H1 (cell line): Measurements from ENCODE around the gene SYTL1. TPM values are rescaled to one million over a fixed set of nuclear protein-coding genes. Genes with fewer than 3 reads are reported as not detected.

Experiments
- CTCF ChIA-PET: fragments of 300-600 bp; sonication (Branson Sonifier 250); formaldehyde crosslinking; loops from one replicate; lab custom pipeline; 2021; ENCODE audit not compliant: partially characterized antibody; lab: Charles Lee
- POLR2A ChIA-PET: fragments of 300-600 bp; sonication (Branson Sonifier 250); formaldehyde crosslinking; loops from one replicate; lab custom pipeline; 2021; ENCODE audit warnings: inconsistent platforms; ENCODE audit not compliant: partially characterized antibody; lab: Charles Lee
- DNase-seq, 2 experiments: peaks; one replicate each; pipeline versions ENCODE4 v3.0.0 to v3.0.0-alpha.2; 2010 to 2022; ENCODE audit warnings: low spot score in 2 of 2, low read depth in 1 of 2, mixed read lengths in 1 of 2
- FAIRE-seq: peaks from 2 replicates; lab custom pipeline; 2011; peaks lifted over from hg19 to GRCh38; lab: Jason Lieb, UNC
- H2AFZ ChIP-seq: 2 replicates; pipeline ENCODE4 v1.8.1; 2012; ENCODE audit warnings: low read length, inconsistent platforms
- H2AK5ac ChIP-seq: 2 replicates; pipeline ENCODE4 v1.6.1; 2013; ENCODE audit warnings: low read depth, low read length
- H2BK120ac ChIP-seq: replicated peaks from 2 replicates; pipeline ENCODE3; 2013; ENCODE audit warnings: low read depth, low read length, inconsistent platforms
- H2BK12ac ChIP-seq: 2 replicates; pipeline ENCODE4 v1.6.1; 2013; ENCODE audit warnings: low read depth, low read length
- H2BK15ac ChIP-seq: 2 replicates; pipeline ENCODE4 v1.6.1; 2013; ENCODE audit warnings: low read length
- H2BK20ac ChIP-seq: 2 replicates; pipeline ENCODE4 v1.6.1; 2013; ENCODE audit warnings: low read length
- H2BK5ac ChIP-seq: 2 replicates; pipeline ENCODE4 v1.6.1; 2013; ENCODE audit warnings: low read depth, low read length
- H3K14ac ChIP-seq: 2 replicates; pipeline ENCODE4 v1.6.1; 2013; ENCODE audit warnings: inconsistent platforms; ENCODE audit not compliant: insufficient read length
- H3K18ac ChIP-seq: 2 replicates; pipeline ENCODE4 v1.6.1; 2013; ENCODE audit warnings: low read length; ENCODE audit errors: extremely low read depth
- H3K23ac ChIP-seq: 2 replicates; pipeline ENCODE4 v1.6.1; 2013; ENCODE audit warnings: inconsistent platforms; ENCODE audit not compliant: insufficient read length
- H3K23me2 ChIP-seq: 2 replicates; pipeline ENCODE4 v1.6.1; 2013; ENCODE audit warnings: low read depth, low read length
- H3K27ac ChIP-seq: 2 replicates; pipeline ENCODE4 v1.6.1; 2011; ENCODE audit warnings: low read depth, low read length, inconsistent platforms
- H3K27me3 ChIP-seq, 4 experiments: replicated peaks in 1 of 4; 1 replicate in 1 of 4; 2 replicates in 3 of 4; pipeline versions ENCODE4 v1.6.1 to v1.8.1; 2011 to 2013; ENCODE audit warnings: low read length in 3 of 4, mild to moderate bottlenecking in 3 of 4, inconsistent platforms in 2 of 4, mixed read lengths in 2 of 4, moderate library complexity in 1 of 4; ENCODE audit not compliant: control insufficient read depth in 3 of 4, insufficient read depth in 3 of 4; ENCODE audit errors: extremely low read depth in 1 of 4
- H3K36me3 ChIP-seq, 4 experiments: 2 replicates each; pipeline versions ENCODE4 v1.6.1 to v1.8.1; 2011 to 2013; ENCODE audit warnings: mild to moderate bottlenecking in 4 of 4, low read length in 3 of 4, moderate library complexity in 2 of 4, control low read depth in 1 of 4, inconsistent platforms in 1 of 4; ENCODE audit not compliant: insufficient read depth in 4 of 4, control insufficient read depth in 2 of 4
- H3K4ac ChIP-seq: replicated peaks from 2 replicates; pipeline ENCODE3; 2013; ENCODE audit warnings: low read length, low read depth, mixed read lengths, inconsistent platforms; ENCODE audit not compliant: insufficient read length
- H3K4me1 ChIP-seq, 4 experiments: replicated peaks in 1 of 4; 1 replicate in 1 of 4; 2 replicates in 3 of 4; pipeline versions ENCODE4 v1.6.1 to v1.8.1; 2011 to 2013; ENCODE audit warnings: low read length in 3 of 4, inconsistent platforms in 2 of 4, mixed read lengths in 1 of 4; ENCODE audit not compliant: insufficient read depth in 4 of 4, control insufficient read depth in 3 of 4
- H3K4me2 ChIP-seq, 2 experiments: 2 replicates each; pipeline versions ENCODE4 v1.6.1 to v1.8.1; 2011 to 2013; ENCODE audit warnings: low read depth in 2 of 2, low read length in 2 of 2, control low read depth in 1 of 2, inconsistent platforms in 1 of 2, mild to moderate bottlenecking in 1 of 2; ENCODE audit not compliant: insufficient read depth in 1 of 2
- H3K4me3 ChIP-seq, 4 experiments: fragments of 200-600, 300-600 bp in 1 of 4; sonication (generic), shearing (Covaris generic), sonication (Bioruptor Twin) in 1 of 4; 2 replicates each; pipeline versions ENCODE4 v1.5.1 to v1.8.1; 2011 to 2016; ENCODE audit warnings: low read length in 4 of 4, low read depth in 3 of 4, control low read depth in 2 of 4, inconsistent platforms in 2 of 4, mild to moderate bottlenecking in 2 of 4, mixed read lengths in 1 of 4, moderate library complexity in 1 of 4; ENCODE audit not compliant: insufficient read depth in 2 of 4; ENCODE audit errors: extremely low read depth in 1 of 4
- H3K56ac ChIP-seq: replicated peaks from 2 replicates; pipeline ENCODE3; 2013; ENCODE audit warnings: low read depth, mild to moderate bottlenecking, mixed read lengths, low read length, inconsistent platforms; ENCODE audit not compliant: insufficient read length
- H3K79me1 ChIP-seq: 2 replicates; pipeline ENCODE4 v1.6.1; 2013; ENCODE audit warnings: low read depth, low read length, control low read depth
- H3K79me2 ChIP-seq, 2 experiments: 2 replicates each; pipeline versions ENCODE4 v1.6.1 to v1.8.1; 2012 to 2013; ENCODE audit warnings: low read length in 2 of 2, mild to moderate bottlenecking in 2 of 2, inconsistent platforms in 1 of 2; ENCODE audit not compliant: insufficient read depth in 2 of 2, control insufficient read depth in 1 of 2
- H3K9ac ChIP-seq, 4 experiments: replicated peaks in 1 of 4; 1 replicate in 1 of 4; 2 replicates in 3 of 4; pipeline versions ENCODE4 v1.6.1 to v1.8.1; 2011 to 2013; ENCODE audit warnings: low read depth in 3 of 4, low read length in 3 of 4, control low read depth in 2 of 4, mild to moderate bottlenecking in 2 of 4, moderate library complexity in 2 of 4, inconsistent platforms in 1 of 4; ENCODE audit errors: extremely low read depth in 1 of 4
- H3K9me3 ChIP-seq, 2 experiments: 2 replicates each; pipeline versions ENCODE4 v1.6.1 to v1.8.1; 2012 to 2013; ENCODE audit warnings: mild to moderate bottlenecking in 2 of 2, moderate library complexity in 2 of 2, control low read depth in 1 of 2, inconsistent platforms in 1 of 2, low read depth in 1 of 2, low read length in 1 of 2, mixed read lengths in 1 of 2; ENCODE audit not compliant: insufficient read depth in 2 of 2
- H4K20me1 ChIP-seq, 2 experiments: replicated peaks in 1 of 2; 2 replicates each; pipeline versions ENCODE3 to v1.8.1; 2011 to 2013; ENCODE audit warnings: inconsistent platforms in 2 of 2, low read length in 2 of 2, mild to moderate bottlenecking in 1 of 2; ENCODE audit not compliant: insufficient read depth in 2 of 2, control insufficient read depth in 1 of 2
- H4K5ac ChIP-seq: 2 replicates; pipeline ENCODE4 v1.6.1; 2013; ENCODE audit warnings: low read length, low read depth, mixed read lengths, inconsistent platforms; ENCODE audit not compliant: insufficient read length
- H4K8ac ChIP-seq: 2 replicates; pipeline ENCODE4 v1.8.0; 2013; ENCODE audit warnings: mild to moderate bottlenecking, moderate library complexity, low read length, inconsistent platforms; ENCODE audit not compliant: insufficient read depth; ENCODE audit errors: extremely low read depth
- H4K91ac ChIP-seq: replicated peaks from 2 replicates; pipeline ENCODE3; 2013; ENCODE audit warnings: low read length, mixed read lengths, inconsistent platforms; ENCODE audit not compliant: insufficient read length
- BRCA1 ChIP-seq: IDR thresholded peaks from 2 replicates; pipeline ENCODE4 v1.6.1; 2012; ENCODE audit warnings: low read depth, low read length, improper control_type of control experiment
- CHD2 ChIP-seq: IDR thresholded peaks from 2 replicates; pipeline ENCODE4 v1.6.1; 2012; ENCODE audit warnings: low read length, improper control_type of control experiment
- EGR1 ChIP-seq: IDR thresholded peaks from 2 replicates; pipeline ENCODE4 v1.6.1; 2011; ENCODE audit warnings: low read depth, low read length, borderline replicate concordance
- EP300 ChIP-seq, 2 experiments: IDR thresholded peaks; 1 replicate in 1 of 2; 2 replicates in 1 of 2; pipeline ENCODE4 v1.6.1; 2011 to 2012; ENCODE audit warnings: low read depth in 2 of 2, low read length in 2 of 2, mild to moderate bottlenecking in 2 of 2, borderline replicate concordance in 1 of 2, inconsistent platforms in 1 of 2, moderate library complexity in 1 of 2
- NANOG ChIP-seq: IDR thresholded peaks from 2 replicates; pipeline ENCODE4 v1.6.1; 2011; ENCODE audit warnings: low read length, low read depth, mild to moderate bottlenecking, inconsistent platforms; ENCODE audit not compliant: insufficient read depth, poor library complexity, severe bottlenecking
- RXRA ChIP-seq: IDR thresholded peaks from 2 replicates; pipeline ENCODE4 v1.6.1; 2011; ENCODE audit warnings: low read depth, mild to moderate bottlenecking, low read length, moderate library complexity; ENCODE audit not compliant: insufficient read depth
- SIX5 ChIP-seq: IDR thresholded peaks from 2 replicates; pipeline ENCODE4 v1.6.1; 2011; ENCODE audit warnings: mild to moderate bottlenecking, low read depth, low read length
- SP1 ChIP-seq: IDR thresholded peaks from 2 replicates; pipeline ENCODE4 v1.6.1; 2011; ENCODE audit warnings: low read depth, low read length
- WGBS, 2 experiments: shearing (Covaris generic) in 1 of 2; methylation state at CpG; one replicate each; pipeline versions ENCODE4 v1.1.6 to v1.1.7; 2013 to 2015; ENCODE audit warnings: low lambda C conversion rate in 2 of 2, mixed read lengths in 2 of 2, inconsistent platforms in 1 of 2, low coverage in 1 of 2, missing lambda C conversion rate in 1 of 2; ENCODE audit not compliant: insufficient replicate concordance in 2 of 2, insufficient coverage in 1 of 2, insufficient read length in 1 of 2; ENCODE audit errors: extremely low coverage in 1 of 2, missing lambda C conversion rate in 1 of 2; 5-methylcytosine and 5-hydroxymethylcytosine counted together
- polyA plus RNA-seq, 7 experiments: library from polyadenylated mRNA; depleted of rRNA in 3 of 7; stranded (reverse) in 5 of 7; unstranded in 2 of 7; fragments of >200 nt in 5 of 7; fragments of 200-250 nt in 2 of 7; gene quantifications; 1 replicate in 5 of 7; 2 replicates in 1 of 7; 4 replicates in 1 of 7; pipeline versions ENCODE4 v1.2.1 to v1.2.3, GENCODE V29; 2011 to 2013; ENCODE audit warnings: missing spikeins in 2 of 7, mixed read lengths in 2 of 7
- total RNA-seq: library from RNA; stranded (reverse); fragmentation: NEBNext Ultra II Directional; extraction: Animal tissue kit (Norgen Biotek cat#: 25700); gene quantifications from 2 replicates; pipeline ENCODE4 v1.2.1, GENCODE V29; 2021
- TF ChIP-seq, protein P1 (sequence below): IDR thresholded peaks from 2 replicates; pipeline ENCODE4 v1.6.1; 2011; ENCODE audit warnings: low read length, improper control_type of control experiment
- TF ChIP-seq, protein P2 (sequence below), 3 experiments: IDR thresholded peaks; 1 replicate in 2 of 3; 2 replicates in 1 of 3; pipeline versions ENCODE4 v1.5.1 to v1.6.1; 2011; ENCODE audit warnings: low read length in 3 of 3, mild to moderate bottlenecking in 3 of 3, inconsistent platforms in 2 of 3, low read depth in 1 of 3, moderate library complexity in 1 of 3; ENCODE audit not compliant: insufficient read depth in 1 of 3; ENCODE audit errors: control extremely low read depth in 1 of 3

The SYTL1 gene
- total and polyA plus RNA-seq, 2 of the 8 experiments (the other 6 are each of a cell fraction or from before 2014, with no cell fraction given): 6.4 to 19.5 TPM

DNA sequence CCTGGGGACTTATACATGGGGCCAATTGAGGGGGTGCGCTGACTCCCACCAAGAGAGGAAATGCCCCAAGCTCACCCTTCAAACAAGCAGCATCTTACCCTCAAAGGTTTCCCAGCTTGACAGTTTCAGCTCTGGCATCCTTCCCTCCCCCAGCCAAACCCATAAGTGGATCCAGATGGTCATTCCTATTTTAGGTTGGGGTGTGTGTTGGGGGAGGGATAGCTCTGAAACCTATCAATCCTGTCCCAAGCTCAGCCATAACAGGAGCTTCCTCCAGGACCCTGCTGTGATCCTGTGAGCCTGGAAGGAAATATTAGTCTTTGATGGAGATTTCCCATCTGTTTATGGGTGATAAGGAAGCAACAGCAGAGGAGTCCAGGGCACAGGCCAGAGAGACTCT lies 23.2 kb upstream of the SYTL1 start:
- no peaks in the 10 kb centered on the region for H3K9me3 ChIP-seq
- no peak overlapping the region for H4K91ac ChIP-seq
- H3K14ac ChIP-seq: no peak overlapping the region
- H2BK20ac ChIP-seq: no peak overlapping the region
- H3K9ac ChIP-seq: no peak overlapping the region
- no peak overlapping the region for H3K23ac ChIP-seq
- no peak overlapping the region for H2AK5ac ChIP-seq
- POLR2A ChIA-PET: interaction anchor here (0.6 to 2.9 kb wide), 5 partner anchors 11 to 52 kb away, joined by 3 to 12 read pairs (median 4); no protein-coding TSS in a partner anchor
- H4K5ac ChIP-seq: no peak overlapping the region
- peaks cover 4 to 13% of the 10 kb centered on the region in 2 experiments; a peak in 3 of 4 replicates for H3K79me2 ChIP-seq
- no peak overlapping the region for H3K27ac ChIP-seq
- no peak overlapping the region; the same call in 1 of the 2 replicates for H2AFZ ChIP-seq
- H3K23me2 ChIP-seq: peaks cover 7% of the 10 kb centered on the region; the same call in 1 of the 2 replicates
- no peak overlapping the region for H2BK15ac ChIP-seq
- FAIRE-seq (no peak), DNase-seq (no peak)
- 75% methylated on average over 1 of the region's 1 CpG; no CpG with 5 or more reads in 1 of the 2 experiments for WGBS, 2 experiments
- H2BK5ac ChIP-seq: no peak overlapping the region
- H3K4me3 ChIP-seq: no peak overlapping the region
- peaks cover 0 to 3% (median 0%) of the 10 kb centered on the region in 4 experiments; a peak in 1 of 7 replicates for H3K27me3 ChIP-seq
- no peak overlapping the region for H4K8ac ChIP-seq
- H3K79me1 ChIP-seq: no peaks in the 10 kb centered on the region
- H3K56ac ChIP-seq: no peak overlapping the region
- H2BK120ac ChIP-seq: no peak overlapping the region
- no peak overlapping the region for H2BK12ac ChIP-seq
- no peaks in the 10 kb centered on the region for H3K36me3 ChIP-seq
- no peak overlapping the region for H3K18ac ChIP-seq
- H3K4me2 ChIP-seq: no peak overlapping the region
- H3K4ac ChIP-seq: no peak overlapping the region
- H4K20me1 ChIP-seq: no peaks in the 10 kb centered on the region
- H3K4me1 ChIP-seq: 0 out of 7 replicates have a peak, but pooled peaks cover 0 to 8% (median 0%) of the 10 kb centered on the region in 4 experiments
- CTCF ChIA-PET: interaction anchor here (1.0 to 13.1 kb wide), 8 partner anchors 10 to 78 kb away, joined by 3 to 202 read pairs (median 4); no protein-coding TSS in a partner anchor
- no peak for TF ChIP-seq CHD2
- TF ChIP-seq NANOG: no peak
- TF ChIP-seq EGR1: no peak
- TF ChIP-seq, protein P1, sequence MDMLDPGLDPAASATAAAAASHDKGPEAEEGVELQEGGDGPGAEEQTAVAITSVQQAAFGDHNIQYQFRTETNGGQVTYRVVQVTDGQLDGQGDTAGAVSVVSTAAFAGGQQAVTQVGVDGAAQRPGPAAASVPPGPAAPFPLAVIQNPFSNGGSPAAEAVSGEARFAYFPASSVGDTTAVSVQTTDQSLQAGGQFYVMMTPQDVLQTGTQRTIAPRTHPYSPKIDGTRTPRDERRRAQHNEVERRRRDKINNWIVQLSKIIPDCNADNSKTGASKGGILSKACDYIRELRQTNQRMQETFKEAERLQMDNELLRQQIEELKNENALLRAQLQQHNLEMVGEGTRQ: no peak
- no peak for TF ChIP-seq EP300 (IDR thresholded peaks at IDR 0.05; ENCODE audit: borderline replicate concordance in 1 of 2, low read depth in 2 of 2, low read length in 2 of 2)
- TF ChIP-seq SIX5: no peak
- TF ChIP-seq BRCA1: no peak
- TF ChIP-seq, protein P2, sequence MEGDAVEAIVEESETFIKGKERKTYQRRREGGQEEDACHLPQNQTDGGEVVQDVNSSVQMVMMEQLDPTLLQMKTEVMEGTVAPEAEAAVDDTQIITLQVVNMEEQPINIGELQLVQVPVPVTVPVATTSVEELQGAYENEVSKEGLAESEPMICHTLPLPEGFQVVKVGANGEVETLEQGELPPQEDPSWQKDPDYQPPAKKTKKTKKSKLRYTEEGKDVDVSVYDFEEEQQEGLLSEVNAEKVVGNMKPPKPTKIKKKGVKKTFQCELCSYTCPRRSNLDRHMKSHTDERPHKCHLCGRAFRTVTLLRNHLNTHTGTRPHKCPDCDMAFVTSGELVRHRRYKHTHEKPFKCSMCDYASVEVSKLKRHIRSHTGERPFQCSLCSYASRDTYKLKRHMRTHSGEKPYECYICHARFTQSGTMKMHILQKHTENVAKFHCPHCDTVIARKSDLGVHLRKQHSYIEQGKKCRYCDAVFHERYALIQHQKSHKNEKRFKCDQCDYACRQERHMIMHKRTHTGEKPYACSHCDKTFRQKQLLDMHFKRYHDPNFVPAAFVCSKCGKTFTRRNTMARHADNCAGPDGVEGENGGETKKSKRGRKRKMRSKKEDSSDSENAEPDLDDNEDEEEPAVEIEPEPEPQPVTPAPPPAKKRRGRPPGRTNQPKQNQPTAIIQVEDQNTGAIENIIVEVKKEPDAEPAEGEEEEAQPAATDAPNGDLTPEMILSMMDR (IDR thresholded peaks at IDR 0.05; ENCODE audit: control extremely low read depth in 1 of 3, insufficient read depth in 1 of 3, low read depth in 1 of 3, low read length in 3 of 3): no peak
- no peak for TF ChIP-seq SP1
- no peak for TF ChIP-seq RXRA
